ENCODE results near the gene NPSR1.

NPSR1 gene

DNA sequence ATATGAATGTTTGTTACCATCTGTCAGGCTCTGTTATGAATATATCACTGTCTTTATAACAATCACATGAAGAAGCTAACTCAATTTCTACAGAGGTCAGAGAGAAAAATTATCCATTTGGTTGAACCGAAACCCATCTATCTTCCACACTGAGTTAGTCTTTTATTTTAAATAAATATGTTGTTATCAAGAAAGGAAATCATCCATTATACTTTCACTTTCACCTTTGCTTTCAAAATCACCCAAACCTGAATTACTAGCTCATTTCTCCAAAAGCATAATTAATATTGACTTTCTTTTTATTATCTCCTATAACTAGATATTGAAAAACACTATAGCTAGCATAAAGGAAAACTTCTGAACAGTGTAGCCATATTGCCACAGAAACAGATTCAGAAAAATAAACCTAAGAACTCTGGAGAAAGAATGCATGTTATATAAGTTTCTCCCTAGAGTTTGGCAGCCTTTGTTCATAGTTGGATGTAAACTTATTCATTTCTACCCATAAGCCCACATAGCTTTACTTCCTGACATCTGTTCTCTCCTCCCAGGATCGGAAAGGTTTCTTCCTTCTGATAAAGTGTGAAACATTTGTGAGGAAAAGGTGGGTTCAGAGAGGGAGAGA lies 66.0 kb downstream of the NPSR1 start:
- no peak for DNase-seq

DNA sequence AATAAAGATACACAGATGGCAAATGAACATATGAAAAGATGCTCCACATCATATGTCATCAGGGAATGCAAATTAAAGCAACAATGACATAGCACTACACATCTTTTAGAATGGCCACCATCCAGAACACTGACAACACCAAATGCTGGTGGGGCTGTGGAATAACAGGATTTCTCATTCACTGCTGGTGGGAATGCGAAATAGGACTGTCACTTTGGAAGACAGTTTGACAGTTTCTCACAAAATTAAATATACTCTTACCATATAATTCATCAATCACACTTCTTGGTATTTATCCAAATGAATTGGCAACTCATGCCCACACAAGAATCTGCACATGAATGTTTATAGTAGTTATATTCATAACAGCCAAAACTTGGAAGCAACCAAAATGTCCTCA lies 68.2 kb downstream of the NPSR1 start:
- DNase-seq = no peak

- no peak for DNase-seq
Measured at GRCh38 chr7:34727464-34727995, 69.5 kb downstream of the NPSR1 start.

GRCh38 chr7:34728156-34728555 lies 70.1 kb downstream of the NPSR1 start:
- DNase-seq = no peak

DNA sequence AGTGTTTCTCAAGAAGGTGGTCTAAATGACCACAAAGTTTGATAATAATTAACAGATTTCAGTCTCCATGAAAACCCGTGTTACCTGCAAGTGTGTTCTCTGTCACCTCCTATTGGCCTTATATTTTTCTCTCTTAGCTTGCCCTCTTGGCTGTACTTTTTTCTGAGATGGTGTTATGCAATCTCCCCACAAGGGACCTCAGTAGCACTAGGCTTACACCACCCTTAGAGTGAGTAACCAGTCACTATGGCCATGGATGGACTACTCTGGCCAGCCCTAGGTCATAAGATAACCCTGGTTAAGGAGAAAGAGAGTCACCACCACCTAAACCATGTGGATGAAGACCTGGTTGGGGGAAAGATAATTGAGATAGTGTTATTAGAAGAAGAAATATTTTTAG lies 76.8 kb downstream of the NPSR1 start:
- no peak for DNase-seq

GRCh38 chr7:34735526-34735925 lies 77.5 kb downstream of the NPSR1 start:
- no peak for DNase-seq

- DNase-seq = no peak
Measured at GRCh38 chr7:34739651-34740300, 81.8 kb downstream of the NPSR1 start.

GRCh38 chr7:34740840-34741239 lies 82.8 kb downstream of the NPSR1 start:
- DNase-seq = no peak

- no peak for DNase-seq
Measured at GRCh38 chr7:34747176-34747781, 89.3 kb downstream of the NPSR1 start.

DNA sequence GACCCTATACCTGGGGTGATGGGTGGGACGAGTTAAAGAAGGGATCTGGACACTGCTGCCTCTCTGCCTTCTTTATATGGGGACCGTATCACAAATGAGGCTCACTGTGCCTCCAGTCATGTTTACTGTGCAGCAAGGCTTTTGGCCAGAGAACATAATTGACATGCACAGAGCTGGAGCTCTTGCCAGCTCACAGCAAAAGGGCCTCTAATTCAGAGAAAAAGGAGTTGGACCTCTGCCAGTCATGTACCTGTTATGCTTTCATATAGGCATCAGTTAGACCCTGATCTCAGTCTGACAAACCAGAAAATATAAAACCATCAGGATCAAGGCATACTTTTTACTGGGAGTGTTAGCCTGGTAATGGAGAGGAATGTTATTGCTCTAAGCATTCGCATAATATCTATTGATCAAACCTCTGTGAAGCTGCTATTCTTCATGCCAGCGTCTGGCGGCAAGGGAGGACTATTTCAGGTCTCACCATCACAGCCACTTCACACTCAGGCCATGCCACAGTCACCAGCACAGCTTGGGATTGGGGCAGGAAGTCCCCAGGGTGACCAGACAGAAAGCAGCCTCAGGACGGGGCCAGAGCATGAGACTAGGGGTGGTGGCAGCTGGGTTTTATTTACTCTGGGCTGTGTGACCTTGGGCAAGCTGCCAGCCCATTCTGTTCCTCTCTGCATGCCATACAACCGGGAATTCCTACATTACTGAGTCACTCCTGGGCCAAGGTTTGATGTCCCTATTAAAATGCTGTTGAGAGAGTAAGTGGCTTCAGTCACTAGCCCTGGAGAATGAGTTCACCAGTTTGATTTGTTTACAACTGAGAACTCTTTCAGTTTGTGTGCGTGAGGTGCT lies 90.1 kb downstream of the NPSR1 start:
- DNase-seq = peak; percentile 5

- no peak for DNase-seq
Measured at GRCh38 chr7:34748728-34749089, 90.7 kb downstream of the NPSR1 start.

- no peak for DNase-seq
Measured at GRCh38 chr7:34749446-34749845, 91.4 kb downstream of the NPSR1 start.

DNA sequence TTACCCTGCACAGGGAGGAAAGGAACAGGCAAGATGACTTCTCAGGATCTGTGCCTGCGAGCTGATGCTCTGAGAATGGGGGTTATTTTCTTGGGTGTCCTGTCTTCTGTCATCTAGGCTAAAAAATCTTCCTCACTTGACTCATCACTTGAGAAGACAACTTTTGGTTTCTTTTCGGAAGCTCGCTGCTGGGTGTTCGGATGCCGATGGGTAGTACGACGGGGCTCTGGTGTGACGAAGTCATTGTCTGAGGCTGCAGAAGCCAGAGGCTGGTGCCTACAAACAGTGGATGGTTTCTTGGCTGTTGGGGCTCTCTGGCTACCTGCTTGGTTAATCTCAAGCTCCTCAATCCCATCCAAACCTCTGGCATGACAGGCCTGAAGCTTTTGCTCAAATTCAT lies 92.2 kb downstream of the NPSR1 start:
- DNase-seq = no peak

DNA sequence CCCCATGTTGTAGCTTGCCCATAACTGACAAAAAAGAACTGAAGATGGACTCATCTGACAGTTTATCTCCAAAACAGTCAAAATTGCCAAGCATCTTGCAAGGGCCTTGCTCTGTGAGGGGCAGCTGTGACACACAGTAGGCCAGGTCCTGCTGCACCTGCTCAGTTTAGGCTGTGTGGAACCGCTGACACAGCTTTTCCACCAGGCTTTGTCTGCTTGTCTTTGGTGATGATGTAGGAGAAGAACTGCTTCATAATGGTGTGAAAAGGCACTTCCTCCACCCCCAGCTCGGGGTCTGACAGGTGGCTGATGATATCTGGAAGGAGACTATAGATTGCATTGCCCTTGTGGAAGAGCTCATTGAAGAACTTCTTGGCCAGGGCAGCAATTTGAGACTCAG lies 92.6 kb downstream of the NPSR1 start:
- DNase-seq = no peak

GRCh38 chr7:34751725-34752643 lies 94.0 kb downstream of the NPSR1 start:
- no peak for DNase-seq

GRCh38 chr7:34752929-34753328 lies 94.9 kb downstream of the NPSR1 start:
- no peak for DNase-seq

DNA sequence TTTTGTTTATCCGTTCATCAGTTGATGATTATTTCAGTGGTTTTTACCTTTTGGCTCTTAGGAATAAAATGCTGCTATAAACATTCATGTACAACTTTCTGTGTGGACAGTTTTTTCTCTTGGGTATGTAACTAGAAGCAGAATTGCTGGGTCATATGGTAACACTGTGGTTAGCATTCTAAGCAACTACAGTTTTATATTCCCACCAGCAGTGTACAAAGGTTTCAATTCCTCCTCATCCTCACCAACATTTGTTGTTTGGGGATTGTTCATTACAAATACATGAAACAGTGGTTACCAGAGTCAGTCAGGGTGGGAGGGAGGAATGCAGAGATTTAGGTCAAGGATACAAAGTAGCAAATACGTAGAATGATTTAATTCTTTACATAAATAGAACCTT lies 97.0 kb downstream of the NPSR1 start:
- no peak for DNase-seq

DNA sequence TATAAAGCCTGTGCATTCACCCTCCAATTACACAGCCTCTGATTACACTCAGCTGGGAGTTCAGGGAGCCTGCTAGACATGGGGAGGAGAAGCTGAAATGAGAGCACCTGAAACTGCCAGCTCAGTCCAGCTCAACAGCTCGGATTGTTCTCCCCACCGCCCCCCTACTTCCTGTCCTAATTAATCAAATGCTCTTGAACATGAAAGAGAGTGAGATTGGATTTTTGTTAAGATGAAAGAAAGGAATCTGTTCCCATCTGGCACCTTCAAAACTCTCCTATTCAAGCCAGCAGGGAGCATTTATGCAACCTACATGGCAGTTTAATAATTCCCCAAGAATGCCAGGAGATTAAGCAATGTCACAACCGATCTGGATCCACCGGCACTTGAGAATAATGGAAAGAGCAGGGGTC lies 98.0 kb downstream of the NPSR1 start:
- DNase-seq = no peak

DNA sequence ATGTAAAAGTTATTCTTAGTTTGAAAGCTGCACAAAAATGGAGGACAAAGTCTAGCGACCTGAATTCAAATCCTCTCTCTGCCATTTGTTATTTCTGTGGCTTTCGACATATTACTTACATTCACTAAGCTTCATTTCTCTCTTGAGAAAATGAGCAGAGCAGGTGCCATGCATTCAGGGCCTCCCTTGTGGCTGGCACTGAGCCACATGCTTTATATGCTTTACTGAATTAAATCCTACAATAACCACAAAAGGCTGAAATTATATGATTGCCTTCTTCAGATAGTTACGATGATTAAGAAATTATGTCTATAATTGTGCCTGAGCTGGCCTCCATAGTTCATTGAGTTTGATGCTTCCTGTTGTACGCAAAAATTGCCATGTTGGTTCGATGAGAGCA lies 98.7 kb downstream of the NPSR1 start:
- DNase-seq = no peak

DNA sequence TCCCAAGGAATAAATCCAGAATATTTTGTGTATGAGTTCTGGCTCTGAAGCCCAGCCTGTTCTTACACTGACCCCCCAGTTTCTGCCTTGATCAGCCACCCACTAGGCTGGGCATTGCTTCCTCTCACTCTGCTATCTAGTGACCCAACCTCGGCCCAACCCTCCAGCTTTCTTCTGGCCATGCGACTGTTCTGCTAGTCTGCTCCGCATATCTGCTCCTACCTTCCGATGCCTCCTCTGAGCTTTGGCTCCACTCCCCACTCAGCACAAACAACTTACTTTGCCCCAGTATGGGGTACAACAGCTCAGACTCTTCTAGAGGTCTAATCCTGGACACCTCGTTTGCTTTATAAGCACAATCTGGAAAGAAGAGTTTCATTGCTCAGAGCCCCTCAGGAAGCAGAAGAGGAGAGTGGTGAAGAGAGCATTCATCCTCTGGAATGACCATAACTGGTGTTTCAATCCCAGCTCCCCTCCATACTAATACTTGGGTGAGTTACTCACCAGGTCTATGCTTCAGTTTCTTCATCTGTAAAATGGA lies 99.6 kb downstream of the NPSR1 start:
- no peak for DNase-seq

- no peak for DNase-seq
Measured at GRCh38 chr7:34758111-34758601, 100.1 kb downstream of the NPSR1 start.

Measured in HCEC 1CT (cell line).